Fibroblast of lung (primary cell): ENCODE data around the gene TNNI3K. TPM values are rescaled to one million over a fixed set of nuclear protein-coding genes. Genes with fewer than 3 reads are reported as not detected.

ENCODE experiments used
- DNase-seq, 2 donors: peaks; one replicate each; pipeline versions ENCODE4 v3.0.0 to v3.0.0-alpha.2; 2010; ENCODE audit warnings: low read depth in 2 of 2
- H2AFZ ChIP-seq: 2 replicates; pipeline ENCODE4 v1.5.1; 2012; ENCODE audit warnings: low read length, control low read depth, inconsistent platforms
- H3K27ac ChIP-seq: 2 replicates; pipeline ENCODE4 v1.5.1; 2011; ENCODE audit warnings: low read length, control low read depth; ENCODE audit not compliant: insufficient read depth
- H3K27me3 ChIP-seq: 2 replicates; pipeline ENCODE4 v1.5.1; 2011; ENCODE audit warnings: mild to moderate bottlenecking, low read length; ENCODE audit not compliant: control insufficient read depth, insufficient read depth
- H3K36me3 ChIP-seq: 2 replicates; pipeline ENCODE4 v1.5.1; 2011; ENCODE audit warnings: low read length; ENCODE audit not compliant: control insufficient read depth, insufficient read depth
- H3K4me1 ChIP-seq: 2 replicates; pipeline ENCODE4 v1.5.1; 2011; ENCODE audit warnings: low read length; ENCODE audit not compliant: control insufficient read depth, insufficient read depth; ENCODE audit errors: extremely low read depth
- H3K4me2 ChIP-seq: 2 replicates; pipeline ENCODE4 v1.5.1; 2011; ENCODE audit warnings: low read length, control low read depth; ENCODE audit not compliant: insufficient read depth; ENCODE audit errors: extremely low read depth
- H3K4me3 ChIP-seq, 4 experiments: fragments of 200-600 bp in 1 of 4; sonication (generic) in 1 of 4; replicated peaks in 1 of 4; 2 replicates each; pipeline ENCODE4 v1.5.1; 2011 to 2016; ENCODE audit warnings: low read length in 4 of 4, low read depth in 3 of 4, mild to moderate bottlenecking in 3 of 4, control low read depth in 2 of 4, inconsistent platforms in 1 of 4, mixed read lengths in 1 of 4; ENCODE audit not compliant: insufficient read depth in 1 of 4; ENCODE audit errors: control extremely low read depth in 1 of 4
- H3K79me2 ChIP-seq: 2 replicates; pipeline ENCODE4 v1.5.1; 2012; ENCODE audit warnings: mild to moderate bottlenecking, low read length, inconsistent platforms; ENCODE audit not compliant: control insufficient read depth, insufficient read depth
- H3K9ac ChIP-seq: 2 replicates; pipeline ENCODE4 v1.5.1; 2011; ENCODE audit warnings: mild to moderate bottlenecking, low read length, control low read depth; ENCODE audit not compliant: insufficient read depth
- H3K9me3 ChIP-seq: 2 replicates; pipeline ENCODE4 v1.5.1; 2012; ENCODE audit warnings: low read depth, low read length; ENCODE audit not compliant: control insufficient read depth, insufficient read depth
- H4K20me1 ChIP-seq: 2 replicates; pipeline ENCODE4 v1.5.1; 2011; ENCODE audit warnings: low read length; ENCODE audit not compliant: control insufficient read depth, insufficient read depth; ENCODE audit errors: extremely low read depth
- EZH2 ChIP-seq: IDR thresholded peaks from 2 replicates; pipeline ENCODE4 v1.5.1; 2012; ENCODE audit warnings: low read length, control low read depth, mild to moderate bottlenecking; ENCODE audit errors: missing control alignments
- polyA plus RNA-seq, 2 donors: library from polyadenylated mRNA; depleted of rRNA in 1 of 2; stranded (reverse) in 1 of 2; unstranded in 1 of 2; fragments of >200 nt; gene quantifications; 2 replicates each; pipeline ENCODE4 v1.2.1, GENCODE V29; 2011 to 2012; ENCODE audit warnings: missing spikeins in 1 of 2
- total RNA-seq: library from RNA; depleted of rRNA; stranded (reverse); fragments of >200 nt; gene quantifications from 2 replicates; pipeline ENCODE4 v1.2.1, GENCODE V29; 2014
- TF ChIP-seq, protein P1 (sequence below), 2 donors: IDR thresholded peaks in 1 of 2; conservative IDR thresholded peaks in 1 of 2; 1 replicate in 1 of 2; 2 replicates in 1 of 2; pipeline ENCODE4 v1.5.1; 2011 to 2012; ENCODE audit warnings: low read length in 2 of 2, control low read depth in 1 of 2, inconsistent platforms in 1 of 2, low read depth in 1 of 2, mild to moderate bottlenecking in 1 of 2

Gene TNNI3K
- total and polyA plus RNA-seq, 2 donors (not counting 1 experiment from before 2014, with no cell fraction given): 0.66 to 0.91 TPM

DNA sequence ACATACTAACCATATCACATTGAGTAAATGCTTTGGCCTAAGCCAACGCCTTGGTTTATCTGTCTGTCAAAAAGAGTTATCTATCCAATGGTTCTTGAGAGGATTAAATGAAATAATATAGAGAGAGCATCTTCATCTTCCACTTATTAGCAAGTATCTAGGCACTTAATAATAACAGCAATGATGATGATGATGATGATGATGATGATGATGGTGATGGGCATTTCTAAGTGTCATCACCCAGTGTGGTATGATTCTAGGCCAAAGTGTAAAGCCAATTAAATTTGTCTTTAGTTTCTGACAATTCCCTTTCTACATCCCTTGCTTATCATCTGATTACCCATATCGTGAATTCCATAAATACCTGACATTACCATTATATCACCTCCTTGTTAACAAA lies 342.9 kb downstream of the TNNI3K start:
- no peaks in the 10 kb centered on the region for H3K79me2 ChIP-seq
- no peaks in the 10 kb centered on the region for H4K20me1 ChIP-seq
- H3K4me3 ChIP-seq: no peak overlapping the region
- H3K4me1 ChIP-seq: no peaks in the 10 kb centered on the region
- H3K27me3 ChIP-seq: no peaks in the 10 kb centered on the region
- DNase-seq: no peak
- no peak overlapping the region for H3K9ac ChIP-seq
- H3K4me2 ChIP-seq: no peak overlapping the region
- H3K27ac ChIP-seq: no peak overlapping the region
- no peaks in the 10 kb centered on the region for H3K9me3 ChIP-seq
- no peak overlapping the region for H2AFZ ChIP-seq
- no peaks in the 10 kb centered on the region for H3K36me3 ChIP-seq
- TF ChIP-seq, protein P1, sequence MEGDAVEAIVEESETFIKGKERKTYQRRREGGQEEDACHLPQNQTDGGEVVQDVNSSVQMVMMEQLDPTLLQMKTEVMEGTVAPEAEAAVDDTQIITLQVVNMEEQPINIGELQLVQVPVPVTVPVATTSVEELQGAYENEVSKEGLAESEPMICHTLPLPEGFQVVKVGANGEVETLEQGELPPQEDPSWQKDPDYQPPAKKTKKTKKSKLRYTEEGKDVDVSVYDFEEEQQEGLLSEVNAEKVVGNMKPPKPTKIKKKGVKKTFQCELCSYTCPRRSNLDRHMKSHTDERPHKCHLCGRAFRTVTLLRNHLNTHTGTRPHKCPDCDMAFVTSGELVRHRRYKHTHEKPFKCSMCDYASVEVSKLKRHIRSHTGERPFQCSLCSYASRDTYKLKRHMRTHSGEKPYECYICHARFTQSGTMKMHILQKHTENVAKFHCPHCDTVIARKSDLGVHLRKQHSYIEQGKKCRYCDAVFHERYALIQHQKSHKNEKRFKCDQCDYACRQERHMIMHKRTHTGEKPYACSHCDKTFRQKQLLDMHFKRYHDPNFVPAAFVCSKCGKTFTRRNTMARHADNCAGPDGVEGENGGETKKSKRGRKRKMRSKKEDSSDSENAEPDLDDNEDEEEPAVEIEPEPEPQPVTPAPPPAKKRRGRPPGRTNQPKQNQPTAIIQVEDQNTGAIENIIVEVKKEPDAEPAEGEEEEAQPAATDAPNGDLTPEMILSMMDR (conservative IDR thresholded peaks at IDR 0.05 in 1 of 2, IDR thresholded peaks at IDR 0.05 in 1 of 2; ENCODE audit: low read depth in 1 of 2, low read length in 2 of 2): no peak
- TF ChIP-seq EZH2: no peak

DNA sequence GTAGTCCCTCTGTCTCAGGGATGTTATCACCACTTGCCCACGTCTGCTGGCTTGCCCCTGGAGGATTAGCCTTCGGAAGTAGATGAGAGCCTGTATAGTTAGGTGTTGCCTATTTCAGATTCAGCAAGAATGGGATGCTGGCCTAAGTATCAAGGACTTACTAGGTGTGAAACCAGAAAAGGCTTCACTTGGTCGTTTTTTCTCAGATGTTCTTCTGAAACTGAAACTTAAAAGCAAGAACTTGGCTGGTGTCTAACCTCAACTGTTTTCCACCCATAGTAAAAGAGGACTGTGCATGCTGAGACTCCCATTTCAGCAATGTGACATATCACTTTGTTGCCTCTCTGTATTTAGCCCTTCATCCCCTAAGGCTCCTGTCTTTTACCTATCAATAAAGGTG lies 344.2 kb downstream of the TNNI3K start:
- Histone ChIP-seq H3K79me2 (no peaks in the 10 kb centered on the region), H3K27ac (no peak overlapping the region), H3K4me1 (no peaks in the 10 kb centered on the region), H3K27me3 (no peaks in the 10 kb centered on the region), H3K36me3 (no peaks in the 10 kb centered on the region), H4K20me1 (no peaks in the 10 kb centered on the region), H2AFZ (no peak overlapping the region), H3K4me2 (no peak overlapping the region), H3K9me3 (no peaks in the 10 kb centered on the region), H3K9ac (no peak overlapping the region), H3K4me3 (no peak overlapping the region)
- DNase-seq: no peak
- TF ChIP-seq, protein P1 (conservative IDR thresholded peaks at IDR 0.05 in 1 of 2, IDR thresholded peaks at IDR 0.05 in 1 of 2; ENCODE audit: low read depth in 1 of 2, low read length in 2 of 2): no peak
- TF ChIP-seq EZH2: no peak

DNA sequence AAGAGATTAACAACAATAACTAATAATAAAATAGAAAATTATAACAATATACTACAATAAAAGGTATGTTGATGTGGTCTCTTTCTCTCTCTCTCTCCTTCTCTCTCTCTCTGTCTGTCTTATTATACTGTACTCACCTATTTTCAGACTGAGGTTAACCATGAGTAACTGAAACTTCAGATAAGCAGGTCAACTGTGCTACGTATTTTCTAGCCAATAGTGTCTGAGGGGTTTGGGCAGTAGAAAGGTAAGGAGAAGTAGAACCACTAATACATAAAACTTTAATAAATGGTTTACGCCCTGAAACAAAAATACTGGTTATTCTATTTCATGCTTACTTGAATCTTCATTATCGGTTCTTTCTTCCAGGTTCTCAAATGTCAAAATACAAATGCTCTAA lies 348.2 kb downstream of the TNNI3K start:
- H4K20me1 ChIP-seq: no peaks in the 10 kb centered on the region
- no peak overlapping the region for H2AFZ ChIP-seq
- no peak overlapping the region for H3K4me3 ChIP-seq
- H3K36me3 ChIP-seq: no peaks in the 10 kb centered on the region
- H3K27ac ChIP-seq: no peak overlapping the region
- H3K4me2 ChIP-seq: no peak overlapping the region
- no peaks in the 10 kb centered on the region for H3K4me1 ChIP-seq
- H3K9ac ChIP-seq: no peak overlapping the region
- H3K9me3 ChIP-seq: no peaks in the 10 kb centered on the region
- no peak for DNase-seq
- no peaks in the 10 kb centered on the region for H3K27me3 ChIP-seq
- H3K79me2 ChIP-seq: no peaks in the 10 kb centered on the region
- TF ChIP-seq EZH2: no peak
- TF ChIP-seq, protein P1 (conservative IDR thresholded peaks at IDR 0.05 in 1 of 2, IDR thresholded peaks at IDR 0.05 in 1 of 2; ENCODE audit: low read depth in 1 of 2, low read length in 2 of 2): no peak
